DMS79 treated with DMSO at 0.1 percent for 48 hours (cell line): ENCODE results near the gene CNTFR.
"Not testable (repeated sequence)": the region's sequence is repeated elsewhere in the genome, so short reads cannot be mapped to it uniquely, and the experiment has no call there.

Experiments
- DNase-seq: peaks from one replicate; lab custom pipeline; 2025; lab: John Stamatoyannopoulos, UW

Gene CNTFR

DNA sequence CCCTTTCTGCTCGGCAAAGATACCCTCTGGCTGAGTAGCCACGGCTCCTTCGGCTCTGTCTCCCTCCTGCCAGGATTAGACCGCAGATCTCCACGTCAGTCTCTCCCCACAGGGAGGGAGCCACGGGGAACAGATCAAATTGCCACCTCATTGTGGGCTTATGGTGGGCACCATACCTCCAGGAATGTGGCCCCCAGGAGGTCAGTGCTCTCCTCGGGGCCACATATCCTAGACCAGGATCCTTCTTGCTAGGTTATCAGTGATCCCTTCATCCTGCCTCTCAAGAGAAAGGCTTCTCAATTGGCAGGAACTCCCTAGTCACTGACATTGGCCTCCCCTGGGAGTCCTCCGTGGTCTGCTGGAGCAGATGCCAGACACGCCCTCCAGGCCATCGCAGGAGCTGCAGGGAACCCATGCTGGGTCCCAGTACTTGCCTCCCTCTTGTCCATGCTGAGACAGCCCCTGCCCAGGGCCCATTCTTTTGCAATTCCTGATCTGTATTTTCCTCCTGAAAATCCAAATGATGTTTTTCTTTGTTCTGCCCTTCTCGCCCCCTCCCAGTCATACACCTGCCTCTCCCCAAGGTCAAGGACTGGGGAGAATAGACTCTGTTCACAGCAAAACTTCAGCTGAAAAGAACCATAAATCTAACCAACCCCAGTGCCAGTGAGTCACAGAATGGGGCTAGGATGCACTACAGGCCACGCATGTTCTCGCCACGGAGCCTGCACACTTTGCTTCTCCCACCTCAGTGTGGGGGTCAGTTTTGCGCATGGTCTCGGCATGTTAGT lies 35.1 kb downstream of the CNTFR start:
- peak; percentile 72 for DNase-seq

DNA sequence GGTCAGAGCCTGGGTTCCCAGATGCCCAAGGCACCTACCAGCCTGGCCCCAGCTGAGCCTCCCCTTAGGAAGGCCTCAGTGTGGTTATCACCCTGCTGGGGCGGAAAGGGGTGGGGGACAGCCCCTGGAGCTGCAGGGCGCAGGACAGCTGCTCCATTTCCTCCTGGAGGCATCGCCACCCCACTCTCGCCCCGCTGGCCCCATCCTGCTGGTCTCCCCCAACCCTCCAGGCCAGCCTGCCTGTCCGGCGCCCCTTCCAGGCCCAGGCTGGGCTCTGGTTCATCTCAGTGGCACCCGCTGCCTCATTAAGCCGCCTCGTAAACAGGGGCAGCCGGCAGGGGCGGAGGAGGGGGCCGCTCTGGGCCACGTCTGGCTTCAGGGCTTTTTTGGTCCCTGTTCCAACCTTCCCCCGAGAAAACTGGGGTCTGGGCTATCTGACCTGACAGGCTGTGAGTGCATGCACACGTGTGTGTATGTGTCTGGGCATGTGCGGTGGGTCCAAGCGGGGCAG lies 36.0 kb downstream of the CNTFR start:
- DNase-seq, result no peak

DNA sequence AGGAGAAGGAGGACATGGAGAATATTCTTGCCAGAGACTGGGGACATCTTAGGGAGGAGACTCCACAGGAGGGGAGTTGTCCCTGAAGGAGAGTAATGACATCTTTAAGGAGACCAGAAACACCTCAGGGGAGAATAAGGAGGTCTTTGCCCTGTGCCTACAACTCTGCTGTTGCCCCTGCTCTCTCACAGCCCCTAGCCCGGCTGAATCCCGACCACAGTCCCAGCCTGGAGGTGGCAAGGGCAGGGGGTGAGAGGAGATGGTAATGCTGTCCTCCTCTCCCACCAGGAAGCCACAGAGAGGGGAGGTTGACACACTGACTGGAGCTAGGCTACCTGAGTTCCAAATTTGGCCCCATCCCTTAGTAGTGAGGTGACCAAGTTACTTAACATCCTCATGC lies 36.5 kb downstream of the CNTFR start:
- no peak for DNase-seq

DNA sequence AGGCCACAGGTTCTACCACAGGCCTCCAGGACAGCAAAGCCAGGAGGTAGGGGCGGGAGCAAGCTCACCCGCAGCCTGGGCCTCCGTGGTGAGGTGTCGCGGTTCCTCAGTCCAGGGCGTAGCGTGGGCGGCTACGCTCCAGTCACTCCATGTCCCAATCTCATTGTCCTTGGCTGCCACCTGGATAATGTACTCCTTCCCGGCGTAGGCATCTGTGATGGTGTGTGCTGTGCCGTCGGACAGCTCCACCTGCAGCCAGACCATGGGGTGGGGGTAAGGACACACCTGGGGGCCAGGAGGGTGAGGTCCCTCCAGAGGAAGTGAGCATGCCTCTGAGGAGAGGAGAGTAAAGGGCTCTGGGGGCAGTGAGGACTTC lies 36.9 kb downstream of the CNTFR start:
- no peak for DNase-seq

DNA sequence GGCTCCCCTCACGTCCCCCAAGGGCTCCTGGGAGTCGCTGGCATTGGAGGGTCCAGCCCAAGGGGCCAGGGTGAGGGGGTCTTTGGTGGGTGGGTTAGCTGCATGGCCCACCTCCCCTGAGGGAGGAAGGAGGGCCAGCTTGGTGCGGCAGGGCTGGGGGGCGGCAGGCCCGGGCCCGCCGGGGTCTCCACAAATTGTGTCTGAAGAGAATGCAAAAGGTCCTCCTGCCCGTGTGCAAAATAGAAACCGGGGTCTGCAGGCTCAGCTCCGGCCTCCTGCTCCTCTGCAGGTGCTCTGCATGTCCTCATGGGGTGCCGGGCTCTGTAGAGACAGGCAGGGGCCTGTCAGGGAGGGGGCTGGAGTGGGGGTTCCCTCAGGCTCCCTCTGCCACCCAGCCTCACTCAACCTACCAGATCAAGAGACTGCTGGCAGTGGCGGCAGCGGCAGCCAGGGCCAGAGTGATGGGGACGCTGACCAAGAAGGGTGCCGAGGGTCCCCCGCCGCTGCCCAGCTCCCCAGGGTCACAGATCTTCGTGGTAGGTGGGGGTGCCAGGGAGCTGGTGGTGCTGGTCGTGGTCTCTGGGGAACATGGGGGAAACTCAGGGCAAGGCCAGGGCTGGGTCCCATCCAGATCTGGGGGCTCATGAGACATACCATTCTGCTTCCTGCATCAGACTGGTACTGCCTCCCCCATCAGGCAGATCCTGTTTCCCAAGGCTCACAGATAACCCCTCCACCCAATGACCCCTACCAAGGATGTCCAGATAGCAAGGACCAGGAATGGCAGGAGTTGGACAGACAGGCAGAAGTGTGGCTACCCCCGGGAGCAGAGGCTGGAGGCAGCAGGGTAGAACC lies 37.5 kb downstream of the CNTFR start:
- DNase-seq, result no peak

DNA sequence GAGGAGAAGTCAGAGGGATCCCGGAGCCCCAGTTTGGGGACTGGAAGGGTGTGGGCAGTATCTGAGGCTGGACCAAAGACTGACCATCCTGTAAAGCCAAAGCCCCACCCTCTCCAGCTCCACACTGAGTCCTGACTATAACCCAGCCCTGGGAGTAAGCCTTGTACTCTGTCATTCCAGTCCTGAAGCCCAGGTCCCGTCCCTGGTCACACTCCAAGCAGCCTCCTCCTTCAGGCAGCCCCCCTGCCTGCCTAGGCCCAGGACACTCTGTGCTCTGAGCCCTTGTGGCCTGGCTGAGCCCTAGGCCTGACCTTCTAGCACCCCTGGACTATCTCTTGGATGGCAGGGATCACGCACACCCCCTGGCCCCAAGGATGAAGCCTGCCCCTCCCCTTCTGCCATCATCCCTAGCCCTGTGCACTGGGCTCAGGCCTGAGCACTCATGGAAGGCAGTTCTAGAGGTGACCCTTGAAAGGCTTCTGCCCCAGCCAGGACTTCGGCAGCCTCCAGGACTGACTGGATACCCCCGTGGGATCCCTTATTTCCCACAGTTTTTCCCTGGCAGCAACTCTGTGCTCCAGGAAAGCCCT lies 38.7 kb downstream of the CNTFR start:
- no peak for DNase-seq

DNA sequence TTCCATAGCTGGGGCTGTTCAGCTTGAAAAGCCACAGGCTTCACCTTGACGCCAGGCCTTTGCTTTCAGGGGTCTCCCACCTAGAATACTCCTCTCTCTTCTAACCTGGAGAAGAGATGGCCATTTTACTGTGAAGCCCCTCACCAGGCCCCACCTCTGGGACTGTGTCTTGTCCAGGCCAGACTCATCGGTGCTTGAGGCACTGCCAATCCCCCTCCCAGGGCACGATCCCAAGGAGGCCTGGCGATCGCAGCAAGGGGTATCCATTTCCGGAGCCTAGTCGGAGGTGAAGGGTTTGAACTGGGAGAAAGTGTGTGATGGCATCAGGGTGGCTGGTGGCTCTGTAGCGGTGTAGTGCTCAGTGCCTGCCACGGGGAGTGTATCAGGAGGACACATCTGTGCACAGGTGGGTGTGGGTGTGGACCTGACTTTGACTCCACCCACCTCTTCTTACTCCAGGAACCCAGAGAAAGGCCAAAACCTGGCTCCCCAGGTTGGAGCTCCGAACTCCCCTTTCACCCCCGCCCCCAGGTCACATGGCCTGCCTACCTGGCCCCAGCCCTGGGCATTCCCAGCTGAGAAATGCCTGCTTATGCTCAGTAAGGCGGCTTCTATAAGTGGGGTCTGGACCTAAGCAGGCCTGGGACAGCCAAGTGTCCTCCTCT lies 39.4 kb downstream of the CNTFR start:
- DNase-seq, result no peak

DNA sequence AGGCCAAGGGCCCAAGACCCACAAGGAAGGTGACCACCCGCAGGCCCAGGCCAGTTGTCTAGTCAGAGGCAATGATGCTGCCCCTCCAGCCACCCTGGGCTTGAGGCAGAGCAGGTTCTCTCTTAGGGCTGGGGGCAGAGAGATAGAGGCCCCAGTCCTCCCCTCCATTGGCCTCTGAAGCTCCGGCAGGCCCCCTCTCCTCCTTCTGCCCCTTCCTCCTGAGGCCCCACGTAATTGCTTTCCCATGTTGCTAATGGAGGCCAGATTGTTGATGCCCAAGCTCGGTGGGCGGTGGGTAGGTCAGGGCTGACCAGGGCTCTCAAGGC lies 40.2 kb downstream of the CNTFR start:
- DNase-seq, result no peak

DNA sequence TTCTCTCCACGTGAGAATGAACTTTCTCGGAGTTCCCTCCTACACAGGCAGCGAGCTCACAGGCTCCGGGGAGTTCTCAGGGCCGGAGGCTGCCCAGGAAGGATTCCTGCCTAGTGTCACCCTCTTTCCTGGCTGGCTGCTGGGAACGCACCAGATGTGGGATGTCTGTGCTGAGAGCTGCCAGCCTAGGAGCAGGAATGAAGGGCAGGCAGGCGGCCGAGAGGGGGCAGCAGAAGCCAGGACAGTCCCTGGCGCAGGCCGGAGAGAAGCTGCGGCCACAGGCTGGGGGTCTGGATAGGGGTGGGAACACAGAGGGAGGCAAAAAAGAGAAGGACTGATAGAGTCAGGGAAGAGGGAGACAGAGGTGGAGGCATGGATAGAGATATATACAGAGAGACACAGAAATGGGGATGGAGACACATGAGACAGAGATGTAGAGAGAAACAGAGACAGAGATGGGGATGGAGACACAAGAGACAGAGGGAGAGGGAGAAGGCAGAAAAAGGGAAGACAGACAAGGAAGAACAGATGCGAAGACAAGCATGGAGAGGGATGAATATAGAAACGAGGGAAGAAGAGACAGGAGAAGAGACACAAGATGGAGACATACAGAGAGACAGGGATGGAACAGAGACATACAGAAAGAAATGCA lies 41.4 kb downstream of the CNTFR start:
- no peak for DNase-seq

DNA sequence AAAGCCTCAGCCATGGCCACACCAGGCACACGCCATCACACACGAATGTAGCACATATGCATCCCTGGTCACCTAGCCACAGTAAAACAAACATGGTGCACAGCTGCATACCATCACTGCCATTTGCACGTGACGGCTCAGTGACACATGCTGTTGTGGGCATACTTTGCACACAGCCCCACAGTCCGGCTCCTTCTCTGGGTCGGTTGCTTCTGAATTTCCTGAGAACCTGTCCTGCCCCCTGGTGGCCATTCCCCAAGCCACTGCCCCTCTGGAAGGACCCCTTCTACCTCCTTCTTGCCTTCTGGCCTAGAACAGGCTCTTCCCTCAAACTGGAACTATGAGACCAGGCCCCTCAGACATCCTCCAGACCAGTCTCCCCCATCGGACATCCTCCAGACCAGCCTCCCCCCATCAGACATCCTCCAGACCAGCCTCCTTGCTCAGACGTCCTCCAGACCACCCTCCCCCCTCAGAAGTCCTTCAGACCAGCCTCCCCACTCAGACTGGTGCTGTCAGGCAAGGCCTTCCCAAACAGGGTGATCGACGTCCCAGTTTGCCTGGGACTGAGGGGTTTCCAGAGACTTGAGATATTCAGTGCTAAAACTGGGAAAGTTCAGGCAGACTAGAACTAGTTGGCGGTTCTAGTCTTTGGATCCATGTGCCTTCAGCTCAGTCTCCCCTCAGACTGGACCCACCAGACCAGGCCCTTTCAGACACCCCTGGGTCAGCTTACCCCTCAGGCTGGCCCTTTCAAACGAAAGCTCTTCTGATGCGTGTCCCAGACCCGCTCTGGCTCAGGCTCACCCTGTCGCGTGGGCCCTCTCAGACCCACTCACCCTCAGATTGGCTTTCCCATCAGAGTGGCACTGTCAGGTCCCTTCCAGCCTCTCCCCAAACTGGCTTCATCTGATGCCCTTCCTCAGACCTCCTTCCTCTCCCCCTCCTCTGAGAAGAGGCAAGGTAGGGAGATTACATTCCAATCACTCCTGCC lies 42.4 kb downstream of the CNTFR start:
- no peak for DNase-seq

DNA sequence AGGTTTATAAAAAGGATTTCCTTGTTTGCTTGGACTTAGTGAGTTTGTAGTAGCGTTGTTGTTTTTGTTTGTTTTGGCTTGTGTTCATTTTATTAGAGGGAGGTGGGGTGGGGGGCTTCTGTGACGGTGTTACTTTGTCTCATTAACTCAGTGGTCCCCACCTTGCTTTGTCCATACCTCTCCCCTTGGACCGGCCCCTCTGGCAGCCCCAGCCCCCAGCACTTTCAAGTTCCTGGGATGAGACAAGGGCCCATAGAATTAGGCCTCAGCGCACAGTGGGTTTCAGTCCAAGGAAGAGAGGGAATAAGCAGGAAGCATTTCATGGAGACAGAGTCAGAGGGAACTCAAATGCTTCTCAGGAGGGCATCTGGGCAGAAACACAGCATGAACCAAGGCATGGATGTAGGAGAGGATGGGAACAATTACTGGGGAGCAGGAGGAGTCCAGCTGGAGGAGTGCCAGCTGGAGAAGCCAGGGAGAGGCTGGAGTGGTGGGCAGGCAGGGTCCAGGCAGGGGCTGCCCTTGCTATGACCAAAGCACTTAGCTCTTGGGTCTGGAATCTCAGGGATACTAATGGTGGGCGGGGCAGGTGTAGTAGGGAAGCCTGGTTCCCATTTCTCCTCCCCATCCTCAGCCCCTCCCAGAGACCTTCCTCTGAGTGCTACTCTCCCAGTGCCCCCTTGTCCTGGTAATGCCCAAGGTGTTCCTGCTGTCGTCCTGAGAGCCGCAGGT lies 43.3 kb downstream of the CNTFR start:
- DNase-seq, result no peak

DNA sequence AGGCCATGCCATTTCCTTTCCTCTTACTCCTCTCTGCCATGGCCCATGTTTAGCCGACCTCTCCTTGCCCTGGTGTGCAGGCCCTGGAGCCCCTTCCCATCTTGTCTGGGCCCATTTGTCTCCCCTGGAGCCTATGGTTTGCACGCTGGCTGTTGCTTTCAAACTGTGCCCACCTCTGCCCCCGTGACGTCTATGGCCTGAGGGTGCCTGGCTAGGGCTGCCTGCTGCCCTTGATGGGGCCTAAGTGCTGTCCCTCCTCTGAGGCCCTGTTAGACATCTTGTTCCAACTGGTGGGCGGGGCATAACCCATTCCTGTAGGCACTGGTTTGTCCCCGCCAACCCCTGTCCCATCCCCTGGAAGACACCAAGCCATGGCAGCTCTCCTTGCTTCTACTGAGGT lies 44.0 kb downstream of the CNTFR start:
- DNase-seq, result no peak

DNA sequence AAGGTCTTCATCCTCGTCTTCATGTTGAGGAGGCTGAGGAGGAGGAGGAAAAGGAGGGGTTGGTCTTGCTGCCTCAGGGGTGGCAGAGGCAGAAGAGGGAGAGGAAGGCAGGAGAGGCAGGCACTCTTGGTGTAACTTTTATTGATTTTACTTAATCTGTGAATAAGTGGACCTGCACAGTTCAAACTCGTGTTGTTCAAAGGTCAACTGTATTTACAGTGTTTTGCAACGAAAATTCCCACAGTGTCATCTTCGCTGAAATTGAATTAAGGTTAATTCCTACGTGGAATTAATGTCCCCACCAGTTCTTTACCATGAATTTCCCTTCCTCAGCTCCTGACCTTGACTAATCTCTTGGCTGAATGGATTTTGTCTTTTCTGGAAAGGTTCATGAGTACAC lies 45.5 kb downstream of the CNTFR start:
- DNase-seq, result no peak

DNA sequence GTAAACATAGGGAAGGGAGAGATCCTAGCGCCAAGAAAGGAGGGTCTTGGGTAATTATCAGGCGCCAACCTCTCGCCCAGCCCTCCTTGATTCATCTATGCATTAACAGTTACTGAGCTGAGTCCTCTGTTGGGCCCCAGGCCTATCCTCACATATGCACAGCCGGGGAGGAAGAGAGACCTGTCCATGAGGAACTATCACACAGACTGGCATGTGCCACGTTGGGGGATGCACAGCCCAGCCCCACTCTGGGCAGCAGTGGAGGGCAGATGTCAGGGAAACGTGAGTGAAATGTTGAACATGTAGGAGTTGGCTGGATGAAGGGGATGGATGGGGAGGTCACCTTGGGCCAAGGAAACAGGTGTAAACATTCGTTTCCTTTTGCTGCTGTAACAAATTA lies 48.0 kb downstream of the CNTFR start:
- no peak for DNase-seq

DNA sequence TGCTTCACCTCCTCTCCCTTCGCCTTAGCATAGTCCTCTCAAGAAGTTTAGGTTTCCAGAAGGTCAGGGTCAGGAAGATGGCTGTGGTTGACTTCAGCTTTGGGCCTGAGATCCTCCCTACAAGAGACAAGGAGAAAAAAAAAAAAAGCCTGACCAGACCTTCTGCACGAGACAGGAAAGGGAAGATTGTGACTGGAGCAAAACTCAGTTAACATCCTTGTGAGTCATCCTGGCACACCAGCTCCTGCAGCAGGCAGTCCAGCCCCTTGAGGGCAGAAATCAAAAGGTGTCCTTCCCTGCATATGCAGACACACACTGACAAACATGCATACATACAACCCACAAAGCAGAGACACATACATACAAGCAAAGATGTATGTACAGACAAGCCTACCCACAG lies 48.7 kb downstream of the CNTFR start:
- no peak for DNase-seq

DNA sequence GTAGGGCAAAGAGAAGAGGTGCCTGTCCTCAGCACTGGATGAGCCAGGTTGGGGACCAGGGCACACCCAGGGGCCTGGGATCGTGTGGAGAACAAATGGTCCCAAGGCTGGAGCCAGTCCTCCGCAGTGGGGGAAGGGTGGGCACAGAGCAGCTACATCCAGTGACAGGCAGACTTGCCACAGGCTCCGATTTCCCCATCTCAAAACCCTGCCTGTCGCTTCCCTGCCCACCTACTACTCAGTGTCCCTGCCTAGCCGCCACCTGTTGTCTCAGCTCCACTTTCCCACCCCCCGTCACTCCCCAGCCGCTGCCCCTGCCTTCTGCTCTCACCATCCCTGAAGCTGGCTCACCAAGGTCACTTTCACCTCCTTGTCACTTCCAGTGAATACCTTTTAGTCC lies 52.8 kb downstream of the CNTFR start:
- no peak for DNase-seq

DNA sequence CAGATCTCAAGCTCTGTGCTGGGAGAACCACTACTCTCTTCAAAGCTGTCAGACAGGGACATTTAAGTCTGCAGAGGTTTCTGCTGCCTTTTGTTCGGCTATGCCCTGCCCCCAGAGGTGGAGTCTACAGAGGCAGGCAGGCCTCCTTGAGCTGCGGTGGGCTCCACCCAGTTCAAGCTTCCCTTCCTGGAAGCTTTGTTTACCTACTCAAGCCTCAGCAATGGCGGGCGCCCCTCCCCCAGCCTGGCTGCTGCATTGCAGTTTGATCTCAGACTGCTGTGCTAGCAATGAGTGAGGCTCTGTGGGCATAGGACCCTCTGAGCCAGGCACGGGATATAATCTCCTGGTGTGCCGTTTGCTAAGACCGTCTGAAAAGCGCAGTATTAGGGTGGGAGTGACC lies 57.5 kb downstream of the CNTFR start:
- not testable (repeated sequence) for DNase-seq

DNA sequence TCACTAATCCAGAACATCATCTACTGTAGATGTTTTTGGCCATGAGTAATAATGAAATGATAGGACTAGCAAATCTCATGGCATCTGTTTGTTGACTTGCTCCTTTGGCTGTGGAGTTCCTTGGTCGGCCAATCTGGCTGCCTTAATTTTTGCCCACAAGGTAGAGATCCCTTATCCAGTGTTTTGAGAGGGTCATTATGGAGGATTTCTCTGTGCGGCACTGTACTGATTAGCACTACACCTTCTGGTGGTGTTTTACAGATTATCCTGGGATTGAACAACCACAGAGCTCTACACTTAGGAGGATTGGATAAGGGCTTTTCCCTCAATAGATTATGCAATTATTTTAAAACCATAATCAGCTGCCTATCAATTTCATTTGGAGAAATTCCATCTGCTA lies 63.5 kb downstream of the CNTFR start:
- DNase-seq, result no peak

DNA sequence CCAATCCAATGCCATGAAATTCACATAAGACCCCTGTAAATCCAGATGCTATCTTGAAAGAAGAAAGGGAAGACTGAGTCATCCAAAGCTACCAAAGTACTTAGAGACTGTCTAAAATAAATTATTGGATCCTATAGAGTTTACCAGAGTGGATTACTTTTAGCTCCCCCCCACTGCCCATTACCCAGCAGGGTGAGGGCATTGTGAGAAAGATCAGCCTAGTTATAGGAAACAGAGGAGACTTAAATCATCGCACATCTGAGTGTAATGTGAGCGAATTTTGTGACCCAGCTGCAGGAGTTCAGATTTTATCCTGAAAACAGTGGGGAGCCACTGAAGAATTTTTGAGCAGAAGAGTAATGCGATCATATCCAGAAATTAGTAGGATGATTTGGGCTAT lies 65.2 kb downstream of the CNTFR start:
- DNase-seq, result no peak
